SHP77 (cell line): ENCODE data around the gene EBPL.
"Not testable (repeated sequence)": the region's sequence is repeated elsewhere in the genome, so short reads cannot be mapped to it uniquely, and the experiment has no call there.

Experiments
- DNase-seq, 2 experiments: peaks; one replicate each; lab custom pipeline; 2025; lab: John Stamatoyannopoulos, UW

Gene EBPL

GRCh38 chr13:49690995-49691784 lies at the start of gene EBPL:
EBPL (minus strand) TSS chr13:49691486; CDS start chr13:49691424, 62 bp downstream.
- DNase-seq: peak; percentile 85 to 87

- DNase-seq: no peak
Measured at GRCh38 chr13:49740870-49741269, 49.6 kb upstream of the EBPL start.

GRCh38 chr13:49739498-49740187 lies 48.4 kb upstream of the EBPL start:
- no peak for DNase-seq

GRCh38 chr13:49733181-49733951 lies 42.1 kb upstream of the EBPL start:
- DNase-seq: no peak

- DNase-seq: no peak
Measured at GRCh38 chr13:49731766-49732165, 40.5 kb upstream of the EBPL start.

- no peak for DNase-seq
Measured at GRCh38 chr13:49716615-49717014, 25.3 kb upstream of the EBPL start.

GRCh38 chr13:49714757-49715156 lies 23.5 kb upstream of the EBPL start:
- no peak for DNase-seq

- no peak for DNase-seq
Measured at GRCh38 chr13:49711218-49711863, 20.1 kb upstream of the EBPL start.

- not testable (repeated sequence) for DNase-seq
Measured at GRCh38 chr13:49704264-49704663, 13.0 kb upstream of the EBPL start.

- DNase-seq: no peak
Measured at GRCh38 chr13:49701491-49701890, 10.2 kb upstream of the EBPL start.

GRCh38 chr13:49697468-49697867 lies 6.2 kb upstream of the EBPL start:
- no peak for DNase-seq

GRCh38 chr13:49694446-49694845 lies 3.2 kb upstream of the EBPL start:
- DNase-seq: no peak

- DNase-seq: no peak
Measured at GRCh38 chr13:49693877-49694276, 2.6 kb upstream of the EBPL start.

GRCh38 chr13:49693191-49693733 lies 2.0 kb upstream of the EBPL start:
- DNase-seq: no peak

- DNase-seq: no peak
Measured at GRCh38 chr13:49690133-49690994, 922 bp downstream of the EBPL start.

- DNase-seq: no peak
Measured at GRCh38 chr13:49683489-49683888, 7.8 kb downstream of the EBPL start.

GRCh38 chr13:49681842-49682435 lies 9.3 kb downstream of the EBPL start:
- DNase-seq: peak; percentile 27 to 36

- no peak for DNase-seq
Measured at GRCh38 chr13:49679246-49679645, 12.0 kb downstream of the EBPL start.

GRCh38 chr13:49678191-49678914 lies 12.9 kb downstream of the EBPL start:
- no peak for DNase-seq
